Renal cortex interstitium (tissue), 11 donors: ENCODE results near the gene AKAP8L. TPM values are rescaled to one million over a fixed set of nuclear protein-coding genes. Genes with fewer than 3 reads are reported as not detected.
"Not testable (repeated sequence)": the region's sequence is repeated elsewhere in the genome, so short reads cannot be mapped to it uniquely, and the experiment has no call there.

Source experiments
- DNase-seq, 11 donors: peaks; one replicate each; pipeline ENCODE4 v3.0.0-alpha.2; 2013; ENCODE audit warnings: low read depth in 9 of 11, low spot score in 4 of 11; ENCODE audit errors: extremely low read depth in 1 of 11
- polyA plus RNA-seq, 3 donors: library from polyadenylated mRNA; unstranded; fragments of 120-200 nt; gene quantifications; one replicate each; pipeline ENCODE4 v1.2.1, GENCODE V29; 2013; ENCODE audit not compliant: insufficient read length in 3 of 3

AKAP8L gene
- polyA plus RNA-seq, 3 donors: 111 to 119 (median 112) TPM

- no peak for DNase-seq
These were observed 46.9 kb downstream of the AKAP8L start for GRCh38 chr19:15371786-15372380.

DNA sequence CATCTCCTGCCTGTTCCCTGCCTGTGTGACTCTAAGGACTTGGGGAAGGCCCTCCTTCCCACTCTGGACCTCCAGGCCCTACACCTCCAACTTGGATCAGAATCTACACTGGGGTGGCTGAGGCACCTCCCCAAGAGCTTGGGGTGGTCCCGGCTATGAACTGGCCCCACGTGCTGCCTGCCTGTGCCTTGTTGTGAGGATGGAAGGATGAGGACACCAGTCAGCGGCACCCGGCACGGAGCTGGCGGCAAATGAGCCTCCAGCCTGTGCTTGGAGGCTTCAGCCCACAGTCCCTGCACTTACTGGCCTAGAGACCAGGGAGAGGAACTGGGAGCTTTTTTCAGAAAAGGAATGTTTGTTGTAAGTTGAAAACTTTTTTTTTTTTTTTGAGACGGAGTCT is 47.7 kb downstream of the AKAP8L start:
- no peak for DNase-seq

DNA sequence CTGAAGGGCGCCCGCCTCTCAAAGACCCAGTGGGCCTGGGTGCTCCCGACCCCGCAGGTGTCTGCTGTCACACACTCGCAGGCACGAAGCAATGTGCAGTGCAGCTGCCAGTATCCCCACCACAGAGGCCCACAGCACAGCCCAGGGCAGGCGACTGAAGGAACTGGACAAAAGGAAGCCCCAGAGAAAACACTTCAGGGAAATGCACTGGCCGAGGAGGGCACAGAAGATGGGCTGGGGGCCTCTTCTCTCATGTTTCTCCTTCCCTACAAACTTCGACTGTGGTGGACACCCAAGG is 49.2 kb downstream of the AKAP8L start:
- DNase-seq: no peak

- no peak for DNase-seq
These were observed 49.8 kb downstream of the AKAP8L start for GRCh38 chr19:15368798-15369593.

DNA sequence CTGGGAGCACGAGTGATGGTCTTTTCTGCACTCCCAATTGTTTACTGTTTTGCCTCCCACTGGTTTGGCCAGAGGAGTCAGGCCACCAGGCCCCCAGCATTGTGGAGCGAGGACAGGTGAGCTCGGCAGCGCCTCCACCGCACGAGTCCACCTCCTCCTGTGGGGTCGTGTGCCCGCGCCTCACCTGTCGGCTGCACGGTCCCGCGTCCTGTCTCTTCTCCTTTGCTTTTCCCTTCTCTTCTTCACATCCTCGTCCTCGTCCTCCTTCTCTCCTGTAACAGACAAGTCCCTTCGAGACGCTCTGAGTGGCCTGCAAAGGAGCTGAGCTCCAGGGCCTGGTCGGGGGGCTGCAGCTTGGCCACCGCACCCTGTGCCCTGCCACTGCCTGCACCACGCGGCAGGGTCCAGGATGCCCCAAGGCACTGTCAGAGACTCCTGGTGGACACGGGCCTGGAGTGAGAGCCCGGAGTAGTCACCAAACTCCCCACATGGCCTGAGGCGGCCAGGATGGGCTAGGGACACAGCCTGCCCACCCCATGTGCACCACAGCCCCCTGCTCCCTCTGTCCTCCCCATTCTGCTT is 50.6 kb downstream of the AKAP8L start:
- DNase-seq: no peak

- DNase-seq: no peak
These were observed 51.3 kb downstream of the AKAP8L start for GRCh38 chr19:15367439-15367838.

- no peak for DNase-seq
These were observed 53.5 kb downstream of the AKAP8L start for GRCh38 chr19:15365264-15365663.

DNA sequence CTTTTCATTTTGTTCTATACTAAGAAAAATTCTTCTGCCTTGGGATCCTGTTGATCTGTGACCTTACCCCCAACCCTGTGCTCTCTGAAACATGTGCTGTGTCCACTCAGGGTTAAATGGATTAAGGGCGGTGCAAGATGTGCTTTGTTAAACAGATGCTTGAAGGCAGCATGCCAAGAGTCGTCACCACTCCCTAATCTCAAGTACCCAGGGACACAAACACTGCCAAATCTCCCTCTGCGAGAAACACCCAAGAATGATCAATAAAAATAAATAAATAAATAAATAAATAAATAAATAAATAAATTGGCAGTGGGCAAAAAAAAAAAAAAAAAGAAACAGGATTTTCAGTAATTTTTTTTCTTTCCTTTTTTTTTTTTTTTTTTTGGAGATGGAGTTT is 55.0 kb downstream of the AKAP8L start:
- DNase-seq: not testable (repeated sequence)

- not testable (repeated sequence) for DNase-seq
These were observed 55.7 kb downstream of the AKAP8L start for GRCh38 chr19:15363048-15363447.

DNA sequence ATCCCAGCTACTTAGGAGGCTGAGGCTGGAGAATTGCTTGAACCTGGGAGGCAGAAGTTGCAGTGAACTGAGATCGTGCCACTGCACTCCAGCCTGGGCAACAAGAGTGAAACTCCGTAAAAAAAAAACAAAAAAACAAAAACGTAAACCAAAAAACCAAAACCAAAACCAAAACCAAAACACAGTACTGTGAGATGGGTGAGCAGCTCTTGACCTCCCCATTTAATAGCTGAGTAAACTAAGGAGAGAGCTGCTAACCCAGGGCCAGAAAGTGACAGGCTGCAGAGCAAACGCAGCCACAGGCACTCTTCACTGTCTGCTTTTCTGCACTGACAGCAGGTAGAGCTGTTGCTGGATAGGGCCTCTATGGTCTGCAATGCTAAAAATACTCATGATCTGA is 58.8 kb downstream of the AKAP8L start:
- not testable (repeated sequence) for DNase-seq

- no peak for DNase-seq
These were observed 59.9 kb downstream of the AKAP8L start for GRCh38 chr19:15358918-15359317.

- DNase-seq: no peak
These were observed 60.9 kb downstream of the AKAP8L start for GRCh38 chr19:15357906-15358305.

DNA sequence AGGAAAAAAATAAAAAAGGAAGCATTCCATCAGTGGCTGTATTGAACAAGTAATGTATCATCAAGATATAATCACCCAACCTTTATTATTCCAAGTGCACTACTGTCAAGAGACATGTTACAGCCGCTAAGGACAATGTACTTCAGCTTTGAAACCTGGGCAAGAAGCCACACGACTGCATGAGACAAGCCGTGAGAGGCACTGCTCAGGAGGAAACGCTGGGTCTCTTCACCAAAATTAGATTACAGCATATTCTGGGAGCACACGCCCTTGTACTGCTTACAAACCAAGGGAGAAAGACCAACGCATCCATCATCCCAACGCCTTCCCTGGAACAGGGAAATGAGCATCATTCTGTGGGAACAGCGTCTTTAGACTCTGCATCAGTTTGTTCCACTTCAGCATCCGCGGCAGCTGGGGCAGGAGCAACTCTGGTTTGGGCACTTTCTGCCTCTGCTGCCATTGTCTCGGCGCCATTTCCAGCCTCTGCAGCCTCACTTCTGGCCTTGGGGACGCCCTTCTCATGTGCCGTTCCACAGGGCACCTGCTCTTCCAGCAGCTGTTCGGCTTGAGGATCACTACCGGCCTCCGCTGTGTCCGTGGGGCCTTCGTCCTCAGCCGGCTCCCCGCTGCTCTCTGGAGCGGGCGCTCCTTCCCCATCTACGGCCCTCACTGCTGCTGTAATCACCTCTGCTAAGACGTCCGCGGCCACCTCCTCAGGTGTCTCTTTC is 64.1 kb downstream of the AKAP8L start:
- no peak for DNase-seq

DNA sequence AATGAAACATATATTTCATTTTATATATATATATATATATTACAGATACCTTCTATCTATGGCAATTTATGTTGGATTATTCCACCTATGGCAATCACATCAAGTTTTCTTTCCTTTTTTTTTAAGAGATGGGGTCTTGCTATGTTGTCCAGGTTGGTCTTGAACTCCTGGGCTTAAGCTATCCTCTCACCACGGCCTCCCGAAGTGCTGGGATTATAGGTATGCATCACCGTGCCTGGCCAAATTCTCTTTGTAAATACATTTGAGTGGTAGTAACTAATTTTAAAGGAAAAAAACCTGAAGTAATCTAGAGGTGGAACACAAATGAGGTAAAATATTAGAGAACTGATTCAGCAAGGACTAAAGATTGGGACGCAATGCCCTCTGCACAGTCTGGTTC is 64.9 kb downstream of the AKAP8L start:
- DNase-seq: no peak

- DNase-seq: not testable (repeated sequence)
These were observed 66.3 kb downstream of the AKAP8L start for GRCh38 chr19:15352535-15352934.

DNA sequence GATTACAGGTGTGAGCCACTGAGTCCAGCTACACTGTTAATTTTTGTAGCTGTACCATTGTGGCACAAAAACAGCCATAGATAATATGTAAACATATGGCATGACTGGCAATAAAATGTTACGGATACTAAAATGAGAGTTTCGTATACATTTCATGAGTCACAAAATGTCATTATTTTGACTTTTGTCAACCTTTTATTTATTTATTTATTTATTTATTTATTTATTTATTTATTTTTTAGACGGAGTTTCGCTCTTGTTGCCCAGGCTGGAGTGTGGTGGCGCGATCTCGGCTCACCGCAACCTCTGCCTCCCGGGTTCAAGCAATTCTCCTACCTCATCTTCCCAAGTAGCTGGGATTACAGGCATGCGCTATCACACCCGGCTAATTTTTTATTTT is 77.5 kb downstream of the AKAP8L start:
- DNase-seq: not testable (repeated sequence)

DNA sequence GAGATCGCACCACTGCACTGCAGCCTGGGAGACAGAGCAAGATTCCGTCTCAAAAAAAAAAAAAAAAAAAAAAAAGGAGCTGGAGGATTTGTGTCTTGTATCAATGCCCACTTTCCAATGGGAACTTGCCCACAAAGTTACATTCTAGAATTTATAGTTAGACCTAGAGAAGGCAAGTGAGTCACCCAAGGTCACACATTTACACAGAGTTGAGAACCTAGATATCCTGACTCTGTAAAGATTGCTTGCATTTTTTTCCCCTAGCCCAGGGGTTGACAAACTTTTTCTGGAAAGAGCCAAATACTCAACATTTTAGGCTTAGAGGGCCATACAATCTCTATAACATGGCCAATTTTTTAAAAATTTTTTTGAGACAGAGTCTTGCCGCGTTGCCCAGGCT is 78.7 kb downstream of the AKAP8L start:
- no peak for DNase-seq

- DNase-seq: no peak
These were observed 81.6 kb downstream of the AKAP8L start for GRCh38 chr19:15337202-15337601.

DNA sequence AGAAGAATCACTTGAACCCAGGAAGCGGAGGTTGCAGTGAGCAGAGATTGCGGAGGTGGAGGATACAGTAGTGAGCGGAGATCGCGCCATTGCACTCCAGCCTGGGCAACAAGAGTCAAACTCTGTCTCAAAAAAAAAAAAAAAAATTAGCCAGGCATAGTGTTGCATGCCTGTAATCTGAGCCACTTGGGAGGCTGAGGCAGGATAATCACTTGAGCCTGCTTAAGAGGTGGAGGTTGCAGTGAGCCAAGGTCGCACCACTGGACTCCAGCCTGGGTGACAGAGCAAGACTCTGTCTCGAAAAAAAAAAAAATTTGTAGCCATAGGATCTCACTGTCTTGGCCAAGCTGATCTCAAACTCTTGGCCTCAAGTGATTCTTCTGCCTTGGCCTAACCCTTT is 82.8 kb downstream of the AKAP8L start:
- DNase-seq: not testable (repeated sequence)
